NCI-H2081 (cell line): Measurements from ENCODE around the gene LRRC58.
"Not testable (repeated sequence)": the region's sequence is repeated elsewhere in the genome, so short reads cannot be mapped to it uniquely, and the experiment has no call there.

Experiments
- DNase-seq, 2 experiments: peaks; one replicate each; lab custom pipeline; 2025; lab: John Stamatoyannopoulos, UW

Gene LRRC58

GRCh38 chr3:120339362-120339761 is 9.8 kb downstream of the LRRC58 start:
- DNase-seq: no peak

- no peak for DNase-seq
Measured at GRCh38 chr3:120338517-120338916, 10.6 kb downstream of the LRRC58 start.

GRCh38 chr3:120332646-120333045 is 16.5 kb downstream of the LRRC58 start:
- DNase-seq: no peak

- DNase-seq: no peak
Measured at GRCh38 chr3:120331076-120331475, 18.1 kb downstream of the LRRC58 start.

- no peak for DNase-seq
Measured at GRCh38 chr3:120326784-120327183, 22.4 kb downstream of the LRRC58 start.

GRCh38 chr3:120324190-120324589 is 25.0 kb downstream of the LRRC58 start:
- no peak for DNase-seq

- not testable (repeated sequence) for DNase-seq
Measured at GRCh38 chr3:120323761-120324160, 25.4 kb downstream of the LRRC58 start.

- no peak for DNase-seq
Measured at GRCh38 chr3:120311863-120312794, 37.0 kb downstream of the LRRC58 start.

GRCh38 chr3:120306519-120307455 is 42.4 kb downstream of the LRRC58 start:
- no peak for DNase-seq

GRCh38 chr3:120304616-120305015 is 44.5 kb downstream of the LRRC58 start:
- no peak for DNase-seq

GRCh38 chr3:120302361-120302760 is 46.8 kb downstream of the LRRC58 start:
- no peak for DNase-seq

- no peak for DNase-seq
Measured at GRCh38 chr3:120300971-120301370, 48.2 kb downstream of the LRRC58 start.

GRCh38 chr3:120299403-120299802 is 49.8 kb downstream of the LRRC58 start:
- DNase-seq: no peak

GRCh38 chr3:120298996-120299395 is 50.2 kb downstream of the LRRC58 start:
- DNase-seq: no peak

GRCh38 chr3:120291552-120291951 is 57.6 kb downstream of the LRRC58 start:
- DNase-seq: not testable (repeated sequence)

GRCh38 chr3:120289636-120290035 is 59.5 kb downstream of the LRRC58 start:
- DNase-seq: no peak

GRCh38 chr3:120286465-120286864 is 62.7 kb downstream of the LRRC58 start:
- DNase-seq: no peak

- no peak for DNase-seq
Measured at GRCh38 chr3:120285508-120285841, 63.7 kb downstream of the LRRC58 start.

GRCh38 chr3:120284747-120285507 is 64.2 kb downstream of the LRRC58 start, which contains the start of gene GPR156:
TSS of gene GPR156 (minus strand) at chr3:120285222. CDS start at chr3:120244098, 41,124 bp downstream.
- DNase-seq: no peak

- no peak for DNase-seq
Measured at GRCh38 chr3:120281261-120281660, 67.9 kb downstream of the LRRC58 start.

GRCh38 chr3:120280566-120280965 is 68.6 kb downstream of the LRRC58 start:
- DNase-seq: no peak

GRCh38 chr3:120280026-120280425 is 69.1 kb downstream of the LRRC58 start:
- no peak for DNase-seq
